GM19452 (cell line): ENCODE measurements around the gene DPM3.
"Not testable (repeated sequence)": the region's sequence is repeated elsewhere in the genome, so short reads cannot be mapped to it uniquely, and the experiment has no call there.

Experiments
- ATAC-seq: cut with Tn5 transposase; IDR thresholded peaks from one replicate; pipeline ENCODE4 v1.9.1; 2021; ENCODE audit not compliant: unreplicated experiment

The DPM3 gene

DNA sequence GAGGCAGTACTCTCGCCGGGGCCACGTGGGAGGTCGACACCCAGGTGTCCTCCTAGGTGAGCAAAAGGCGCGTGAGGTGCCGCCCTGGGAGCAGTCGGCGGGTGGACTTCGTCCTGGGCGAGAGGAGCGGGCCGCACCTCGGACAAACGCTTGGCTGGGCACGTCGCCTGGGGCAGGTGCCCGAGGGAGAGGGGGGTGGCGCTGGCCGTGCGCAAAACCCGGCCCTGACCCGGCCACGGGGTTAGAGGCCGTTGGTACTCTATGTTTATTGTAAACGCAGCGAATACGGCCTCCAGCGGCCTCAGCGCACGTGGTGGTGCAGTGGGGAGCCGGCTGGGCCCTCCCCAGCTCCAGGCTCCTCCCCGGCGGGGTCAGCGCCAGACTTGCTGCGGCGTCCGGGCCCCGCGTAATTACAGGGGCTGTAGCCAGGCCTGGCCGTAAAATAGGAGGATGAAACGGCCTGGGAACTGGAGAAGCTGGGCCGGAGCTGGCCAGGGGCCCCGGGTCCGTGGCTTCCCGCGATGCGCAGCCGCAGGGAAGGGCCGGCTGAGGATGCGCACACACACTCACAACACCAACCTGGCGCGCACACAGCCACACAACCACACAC lies 14.3 kb downstream of the DPM3 start:
- ATAC-seq: no peak

DNA sequence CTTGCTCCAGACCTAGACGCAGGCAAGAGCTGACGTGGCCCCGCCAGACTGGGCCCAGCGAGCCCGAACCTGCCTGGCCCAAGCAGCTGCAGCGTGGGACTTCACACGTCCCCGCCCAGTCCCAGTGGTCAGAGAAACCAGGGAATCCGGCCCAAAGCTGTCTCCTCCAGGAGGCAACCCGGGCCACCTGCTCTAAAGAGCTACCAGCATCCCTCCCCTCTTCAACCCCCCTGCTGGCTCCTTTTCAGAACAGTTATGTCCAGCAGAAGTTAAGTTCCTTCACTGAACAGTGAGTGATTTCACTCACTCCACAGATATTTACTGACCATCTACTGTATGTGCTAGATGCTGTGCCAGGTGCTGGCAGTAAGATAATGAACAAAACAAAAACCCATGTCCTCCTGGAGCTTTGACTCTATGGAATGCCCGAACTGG lies 14.8 kb downstream of the DPM3 start:
- no peak for ATAC-seq

DNA sequence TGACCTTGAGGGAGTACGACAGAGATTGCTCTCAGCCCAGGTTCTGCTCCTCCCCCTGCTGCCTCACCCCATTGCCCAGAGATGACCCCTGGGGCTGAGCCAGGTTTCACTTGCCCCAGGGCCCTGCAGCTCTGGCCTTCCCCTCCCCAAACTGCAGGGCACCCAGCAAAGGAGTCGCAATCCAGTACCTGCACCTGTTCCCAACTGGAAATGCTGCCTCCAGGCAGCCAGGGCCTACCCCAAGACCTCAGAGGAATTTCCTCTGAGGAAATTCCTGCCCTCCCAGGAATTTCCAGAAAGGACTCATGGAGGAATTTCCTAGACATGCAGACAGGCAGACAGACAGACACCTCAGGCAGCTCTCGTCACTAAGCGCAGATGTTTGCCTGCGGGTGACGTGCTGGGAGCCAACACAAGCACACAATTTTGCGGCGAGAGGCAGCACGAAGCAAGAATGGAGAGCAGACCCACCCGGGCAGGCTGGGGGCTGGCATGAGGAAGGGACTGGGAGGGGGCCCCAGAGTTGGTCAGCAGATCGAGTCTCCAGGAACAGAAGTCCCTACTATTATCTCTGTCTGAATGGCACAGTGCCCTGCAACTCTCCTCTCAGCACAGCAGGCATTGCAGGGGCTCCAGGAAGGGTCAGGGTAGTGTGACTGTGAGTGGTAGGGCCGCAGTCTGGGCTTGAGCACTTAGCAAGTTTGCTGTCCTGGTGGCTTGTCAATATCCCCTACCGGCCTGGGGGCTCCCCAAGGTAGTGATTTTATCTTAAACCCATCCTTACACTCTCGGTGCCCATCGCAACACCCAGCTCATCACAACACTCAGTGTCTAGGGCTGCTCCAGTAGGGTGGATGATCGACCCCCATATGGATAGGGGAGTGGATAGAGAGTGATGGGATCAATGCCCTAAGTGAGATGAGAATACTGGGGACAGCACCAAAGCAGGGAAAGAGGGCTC lies 15.5 kb downstream of the DPM3 start:
- no peak for ATAC-seq

DNA sequence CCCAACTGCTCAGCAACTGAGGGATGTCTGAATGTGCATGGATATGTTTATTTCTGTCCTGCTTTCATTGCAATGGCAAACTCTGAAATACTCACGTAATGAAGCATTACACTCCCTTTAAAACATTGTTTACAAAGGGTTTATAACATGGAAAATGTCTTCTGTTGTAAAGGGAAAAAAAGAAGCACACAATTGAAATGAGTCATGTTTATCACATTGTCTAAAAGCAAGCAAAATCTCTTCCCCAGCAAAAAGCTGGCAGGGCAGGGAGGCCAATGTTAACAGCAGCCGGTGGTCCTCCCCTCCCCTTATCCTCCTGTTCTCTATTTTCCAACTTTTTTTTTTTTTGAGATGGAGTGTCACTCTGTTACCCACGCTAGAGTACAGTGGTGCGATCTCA lies 16.5 kb downstream of the DPM3 start:
- ATAC-seq: no peak

DNA sequence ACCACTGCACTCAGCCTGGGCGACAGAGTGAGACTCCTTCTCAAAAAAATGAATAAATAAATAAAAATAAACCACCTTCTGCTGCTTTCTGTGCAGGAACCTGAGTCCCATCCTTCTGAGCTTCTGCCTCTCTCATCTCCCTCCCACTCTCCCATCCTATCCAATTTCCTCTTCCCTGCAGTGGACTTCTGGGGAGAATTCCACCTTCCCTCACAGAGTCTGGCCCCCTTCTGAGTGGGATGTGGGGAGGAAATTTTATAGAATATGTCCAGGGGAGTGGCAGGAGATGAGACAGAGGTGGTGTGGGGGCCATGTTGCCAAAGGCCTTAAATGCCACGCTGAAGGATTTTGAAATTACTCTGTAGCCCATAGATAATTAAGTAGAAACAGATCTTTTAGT lies 18.0 kb downstream of the DPM3 start:
- ATAC-seq: no peak

DNA sequence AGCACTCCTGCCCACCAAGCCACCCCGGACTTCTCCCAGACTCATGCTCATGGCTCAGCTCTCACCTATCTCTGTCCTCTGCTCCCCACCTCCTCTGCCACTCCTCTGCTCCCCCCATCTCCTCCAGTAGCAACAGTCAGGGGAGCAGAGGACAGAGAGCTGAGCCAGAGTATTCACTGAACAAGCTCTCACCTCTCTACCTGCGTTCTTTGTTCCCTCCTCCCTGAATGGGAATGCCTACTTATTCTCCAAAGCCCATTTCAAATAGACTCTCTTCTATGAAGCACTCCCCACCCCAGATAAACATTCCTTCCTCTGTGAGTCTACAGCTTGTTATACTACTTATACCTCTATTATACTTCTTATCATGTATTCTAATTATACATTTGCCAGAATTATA lies 19.1 kb downstream of the DPM3 start:
- no peak for ATAC-seq

DNA sequence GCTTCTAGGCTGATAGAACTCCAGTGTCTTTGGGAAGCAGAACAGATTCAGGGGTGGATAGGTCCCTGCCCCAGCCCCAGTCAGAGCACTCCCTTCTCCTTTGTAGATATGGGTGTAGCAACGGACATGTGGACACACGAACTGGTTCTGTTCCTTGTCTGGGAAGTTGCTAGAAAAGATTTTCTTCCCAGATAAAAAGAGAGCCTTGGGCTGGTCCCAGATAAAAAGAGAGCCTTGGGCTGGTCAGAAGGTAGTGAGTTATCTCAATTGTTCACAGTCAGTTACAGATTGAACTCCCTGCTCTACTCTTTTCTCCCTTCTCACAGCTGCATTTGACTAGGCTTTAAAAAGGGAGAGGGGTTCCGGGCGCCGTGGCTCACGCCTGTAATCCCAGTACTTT lies 20.1 kb downstream of the DPM3 start:
- no peak for ATAC-seq

DNA sequence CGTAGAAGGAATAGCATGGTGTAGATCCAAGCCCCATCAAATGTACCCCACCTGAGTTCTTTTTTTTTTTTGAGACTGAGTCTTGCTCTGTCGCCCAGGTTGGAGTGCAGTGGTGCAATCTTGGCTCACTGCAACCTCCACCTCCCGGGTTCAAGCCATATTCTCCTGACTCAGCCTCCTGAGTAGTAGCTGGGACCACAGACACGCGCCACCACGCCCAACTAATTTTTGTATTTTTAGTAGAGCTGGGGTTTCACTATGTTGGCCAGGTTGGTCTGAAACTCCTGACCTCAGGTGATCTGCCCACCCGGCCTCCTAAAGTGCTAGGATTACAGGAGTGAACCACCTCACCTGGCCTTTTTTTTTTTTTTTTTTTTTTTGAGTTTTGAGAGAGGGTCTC lies 22.2 kb downstream of the DPM3 start:
- ATAC-seq: not testable (repeated sequence)

DNA sequence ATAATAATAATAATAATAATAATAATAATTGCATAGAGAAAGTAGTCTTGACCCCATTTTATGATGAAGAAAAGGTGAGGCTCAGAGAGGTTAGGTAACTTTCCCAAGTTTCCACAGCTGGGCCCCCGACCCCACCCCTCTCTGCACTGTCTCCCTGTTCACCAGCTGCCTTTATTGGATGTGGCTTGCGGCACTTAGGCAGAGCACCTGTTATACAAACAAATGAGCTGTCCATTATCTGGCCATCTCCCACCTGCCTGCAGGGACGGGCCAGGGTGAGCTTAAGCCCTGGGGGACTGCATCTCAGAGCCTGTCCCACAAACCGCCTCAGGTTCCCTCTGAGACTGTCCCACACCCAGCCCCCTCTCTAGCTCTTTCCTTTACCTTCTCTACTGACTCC lies 22.7 kb downstream of the DPM3 start:
- no peak for ATAC-seq

DNA sequence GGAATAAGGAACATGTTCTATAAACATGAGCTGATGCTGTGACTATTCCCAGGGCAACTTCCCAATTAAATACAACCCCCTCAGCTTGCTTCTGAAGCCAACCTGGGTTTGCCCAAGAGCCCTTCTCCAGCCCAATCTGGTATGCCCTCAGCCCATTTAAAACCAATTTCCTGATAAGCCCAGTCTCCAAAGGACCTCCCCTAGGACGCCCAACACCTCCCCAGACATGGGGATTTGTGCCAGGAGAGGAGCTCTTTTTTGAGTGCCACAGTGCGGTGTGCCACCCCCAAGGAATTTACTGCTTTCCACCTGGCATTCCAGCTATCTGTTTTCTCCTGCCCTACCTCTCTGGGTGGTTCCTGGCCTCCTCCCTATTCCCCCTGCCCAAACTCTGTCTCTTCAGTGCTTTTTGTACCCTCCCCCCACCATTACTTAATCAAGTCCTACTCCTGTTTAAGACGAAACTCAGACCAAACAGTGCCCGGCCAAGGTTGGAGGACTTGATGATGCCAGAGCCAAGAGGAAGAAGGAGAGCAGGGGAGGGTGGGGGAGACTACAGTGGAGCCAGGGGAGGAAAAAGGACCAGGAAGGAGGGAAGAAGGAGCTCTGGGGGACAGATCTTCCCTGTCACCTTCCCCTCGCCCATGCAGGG lies 24.1 kb downstream of the DPM3 start:
- no peak for ATAC-seq

DNA sequence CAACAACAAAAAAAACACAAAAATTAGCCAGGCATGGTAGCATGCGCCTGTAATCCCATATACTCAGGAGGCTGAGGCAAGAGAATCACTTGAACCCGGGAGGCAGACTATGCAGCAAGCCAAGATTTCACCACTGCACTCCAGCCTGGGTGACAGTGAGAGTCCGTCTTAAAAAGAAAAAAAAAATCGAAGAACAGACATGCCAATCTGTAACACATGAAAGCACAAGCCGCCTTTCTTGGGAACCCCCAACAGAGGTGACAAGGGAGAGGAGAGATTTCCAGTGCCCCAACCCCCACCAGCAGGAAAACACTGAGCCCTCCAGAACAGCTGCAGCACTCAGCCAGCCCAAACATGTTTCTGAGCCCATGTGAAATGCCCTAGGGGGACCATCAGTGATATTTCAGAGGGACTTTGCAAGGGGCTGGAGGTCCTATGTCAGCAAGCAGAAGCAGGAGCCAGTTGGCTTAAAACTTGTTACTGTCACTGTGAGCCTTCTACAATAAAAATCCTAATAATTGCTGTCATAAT lies 26.8 kb downstream of the DPM3 start:
- ATAC-seq: no peak

DNA sequence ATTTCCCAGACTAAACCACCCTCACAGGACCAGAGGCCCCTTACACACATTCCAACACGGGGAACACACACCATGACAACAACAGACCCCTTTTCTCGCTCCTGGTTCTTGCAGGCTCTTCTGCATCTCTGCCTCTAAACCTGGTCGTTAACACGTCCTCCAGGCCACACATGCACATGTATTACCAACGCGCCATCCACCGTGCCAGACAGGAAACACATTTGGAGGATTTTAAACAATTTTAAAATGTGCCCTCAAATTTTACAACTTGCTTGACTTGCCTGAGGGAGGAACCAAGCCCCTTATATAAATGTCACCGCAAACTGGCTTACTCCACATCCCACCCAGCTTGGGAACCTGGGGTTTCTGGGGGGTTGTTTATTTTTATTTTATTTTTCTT lies 29.5 kb downstream of the DPM3 start:
- ATAC-seq: no peak

DNA sequence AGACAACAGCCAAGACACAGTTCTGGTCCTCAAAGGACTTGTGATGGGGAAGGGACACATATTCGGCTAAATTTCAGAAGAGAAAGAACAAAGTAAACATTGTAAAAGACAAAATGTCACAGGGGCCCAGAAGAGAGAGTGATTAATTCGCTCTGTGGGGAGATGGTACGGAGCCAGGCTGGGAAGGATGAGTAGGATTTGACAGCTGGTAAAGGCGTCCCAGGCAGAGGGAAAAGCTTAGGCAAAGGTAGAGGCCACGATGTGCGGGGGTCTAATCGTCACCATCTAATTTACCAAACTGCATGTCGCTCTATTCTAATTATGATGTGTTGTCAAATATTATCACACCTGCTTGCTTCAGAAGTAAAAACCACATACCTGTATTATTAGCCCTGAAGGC lies 29.9 kb downstream of the DPM3 start:
- ATAC-seq: no peak

DNA sequence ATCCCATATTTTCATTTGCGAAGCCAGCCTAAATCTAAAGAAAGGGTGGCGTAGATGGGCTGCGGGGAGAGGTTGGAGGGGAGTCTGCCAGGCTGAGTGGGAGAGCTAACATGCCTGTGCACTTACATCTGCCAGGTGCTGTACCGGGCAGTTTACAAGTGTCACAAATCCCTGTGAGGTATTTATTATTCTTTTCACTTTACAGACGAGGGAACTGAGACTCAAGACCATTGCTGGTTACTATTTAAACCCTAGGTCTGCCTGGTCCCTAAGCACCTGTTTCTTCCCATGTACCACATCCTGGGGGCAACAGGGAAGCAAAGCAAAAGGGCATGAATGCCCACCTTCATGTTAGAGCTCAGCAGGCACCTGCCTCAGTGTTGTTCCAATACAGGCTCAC lies 32.0 kb downstream of the DPM3 start:
- ATAC-seq: no peak

DNA sequence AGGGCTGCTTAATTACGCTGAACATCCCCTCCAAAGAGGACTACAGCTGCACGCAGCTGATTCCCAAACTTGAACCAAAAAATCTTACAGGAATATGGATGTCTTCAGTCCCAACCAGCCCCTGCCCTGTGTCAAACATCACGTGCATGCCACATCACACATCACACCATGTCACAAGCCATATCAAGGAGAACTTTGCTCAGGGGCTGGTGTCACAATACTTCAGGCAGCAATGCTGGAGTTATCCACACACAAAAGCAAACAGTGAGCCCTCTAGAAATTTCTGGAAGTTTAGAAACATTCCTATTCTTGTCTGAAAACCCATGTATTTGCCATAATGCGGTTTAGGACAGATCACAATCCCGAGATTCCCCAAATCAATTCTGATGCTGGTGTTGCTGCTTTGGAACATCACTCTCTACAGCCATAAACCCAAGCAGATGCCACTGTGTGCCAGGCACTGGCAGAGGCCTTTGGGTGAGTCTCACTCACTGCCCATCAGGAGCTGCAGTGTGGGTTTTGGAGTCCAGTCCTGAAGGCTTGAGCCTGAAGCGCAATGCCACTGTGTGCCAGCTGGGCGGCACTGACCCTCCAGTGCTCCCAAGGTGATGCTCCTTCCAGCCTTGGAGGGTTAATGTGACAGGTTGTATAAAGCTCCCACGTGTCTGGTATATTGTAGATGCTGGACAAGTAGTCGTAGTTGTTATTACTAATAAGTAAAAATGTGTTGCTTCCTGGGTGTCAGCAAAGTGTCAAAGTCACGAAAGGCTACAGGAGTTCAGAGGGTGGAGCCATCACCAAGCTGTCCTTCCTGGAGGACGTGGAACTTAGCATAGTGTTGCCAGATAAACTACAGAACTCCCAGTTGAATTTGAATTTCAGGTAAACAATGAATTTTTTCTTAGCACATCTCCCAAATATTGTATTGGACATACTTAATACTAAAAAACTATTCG lies 32.7 kb downstream of the DPM3 start:
- ATAC-seq: no peak

DNA sequence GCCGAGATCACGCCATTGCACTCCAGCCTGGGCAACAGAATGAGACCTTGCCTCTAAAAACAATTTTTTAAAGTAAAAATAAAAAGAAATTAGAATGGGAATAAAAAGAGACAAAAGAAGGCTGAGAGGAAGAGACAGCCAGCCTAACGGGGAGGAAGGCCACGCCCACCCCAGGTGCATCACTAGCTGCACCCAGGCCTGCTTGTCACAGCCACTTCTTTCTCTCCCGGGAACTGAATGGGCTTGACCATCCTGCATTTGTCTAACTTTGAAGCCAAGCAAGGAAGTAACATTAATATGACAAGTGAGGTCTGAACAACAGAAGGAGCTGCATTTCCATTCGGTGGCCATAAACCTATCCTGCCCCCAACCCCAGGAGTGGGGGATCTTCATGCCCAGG lies 33.5 kb downstream of the DPM3 start:
- ATAC-seq: no peak

DNA sequence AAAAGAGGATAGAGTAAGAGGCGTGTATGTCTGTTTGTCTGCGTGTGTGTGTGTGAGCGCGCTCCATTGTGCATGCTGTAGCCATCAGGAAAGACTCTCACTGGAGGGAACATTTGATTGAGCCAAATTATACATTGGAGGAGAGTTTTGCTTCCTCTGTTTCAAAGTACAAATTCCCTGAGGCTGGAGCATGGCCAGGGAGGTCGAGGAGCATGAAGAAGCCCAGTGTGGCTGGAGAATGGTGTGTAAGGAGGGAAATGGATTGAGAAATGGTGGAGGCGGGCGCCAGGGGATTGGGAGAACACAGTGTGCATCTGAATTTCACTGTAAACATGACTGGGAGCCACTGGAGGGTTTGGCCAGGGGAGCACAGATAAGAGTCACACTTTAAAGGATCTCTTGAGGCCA lies 34.7 kb downstream of the DPM3 start:
- ATAC-seq: no peak

DNA sequence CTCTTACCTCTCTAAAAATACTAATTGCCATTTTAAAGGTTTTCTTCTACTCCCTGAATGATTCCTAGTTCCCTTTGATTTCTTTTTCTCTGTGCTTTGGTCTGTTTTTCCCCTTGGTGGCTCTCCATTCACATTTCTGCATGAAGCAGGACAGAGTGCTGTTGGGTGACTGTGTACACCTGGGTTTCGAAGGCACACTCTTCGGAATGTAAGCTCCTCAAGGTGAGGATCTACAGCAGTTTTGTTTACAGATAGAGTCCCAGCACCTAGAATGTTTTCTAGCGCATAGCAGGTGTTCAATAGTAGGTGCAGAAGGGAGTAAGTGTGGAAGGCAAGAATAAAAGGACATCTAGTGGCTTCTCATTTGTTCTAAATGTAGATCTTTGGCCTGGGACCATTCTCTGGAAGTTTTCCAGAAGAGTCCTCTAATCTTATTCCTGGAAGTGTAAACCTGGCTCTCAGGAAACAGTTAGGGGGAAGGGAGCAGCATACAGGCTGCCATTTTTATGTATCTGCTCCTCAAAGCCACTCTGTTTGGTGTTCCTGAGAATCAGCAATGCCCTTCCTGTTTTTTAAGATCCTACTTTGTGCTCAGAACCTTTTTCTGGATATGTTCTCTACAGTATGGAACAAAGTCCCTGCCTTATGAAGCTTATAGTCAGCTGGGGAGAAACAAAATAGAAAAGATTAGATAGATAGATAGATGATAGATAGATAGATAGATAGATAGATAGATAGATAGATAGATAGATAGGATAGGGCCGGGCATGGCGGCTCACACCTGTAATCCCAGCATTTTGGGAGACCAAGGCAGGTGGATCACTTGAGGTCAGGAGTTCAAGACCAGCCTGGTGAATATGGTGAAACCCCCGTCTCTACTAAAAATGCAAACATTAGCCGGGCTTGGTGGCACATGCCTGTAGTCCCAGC lies 35.5 kb downstream of the DPM3 start:
- no peak for ATAC-seq

DNA sequence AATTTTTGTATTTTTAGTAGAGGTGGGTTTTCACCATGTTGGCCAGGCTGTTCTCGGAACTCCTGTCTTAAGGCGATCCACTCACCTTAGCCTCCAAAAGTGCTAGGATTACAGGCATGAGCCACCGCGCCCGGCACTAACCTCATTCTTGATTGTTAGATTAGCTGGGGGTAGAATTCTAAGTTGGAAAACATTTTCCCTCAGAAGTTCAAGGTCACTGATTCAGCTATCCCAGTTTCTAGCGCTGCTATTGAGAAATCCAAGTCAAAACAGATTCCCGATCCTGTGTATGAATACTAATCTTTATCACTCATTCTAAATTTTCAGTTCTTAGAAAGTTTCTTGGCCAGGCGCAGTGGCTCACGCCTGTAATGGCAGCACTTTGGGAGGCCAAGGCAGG lies 37.0 kb downstream of the DPM3 start:
- no peak for ATAC-seq

DNA sequence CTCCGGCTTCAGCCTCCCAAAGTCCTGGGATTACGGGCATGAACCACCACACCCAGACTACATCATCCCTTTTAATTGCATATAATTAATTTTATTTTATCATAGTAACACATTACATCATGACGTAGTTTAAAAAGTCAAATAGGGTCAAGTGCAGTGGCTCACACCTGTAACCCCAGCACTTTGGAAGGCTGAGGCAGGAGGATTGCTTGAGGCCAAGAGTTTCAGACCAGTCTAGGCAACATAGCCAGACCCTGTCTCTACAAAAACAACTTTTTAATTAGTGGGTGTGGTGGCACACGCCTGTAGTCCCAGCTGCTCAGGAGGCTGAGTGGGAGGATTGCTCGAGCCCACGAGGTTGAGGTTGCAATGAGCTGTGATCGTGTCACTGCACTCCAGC lies 41.0 kb downstream of the DPM3 start:
- ATAC-seq: no peak
